Lower leg skin (tissue), 3 donors: ENCODE measurements around the gene GALK2.

Source experiments
- POLR2A ChIP-seq, 2 donors: fragments of 450-650 bp; IDR thresholded peaks; one replicate each; pipeline ENCODE4 v1.6.1; 2016 to 2017; ENCODE audit warnings: antibody characterized with exemption in 2 of 2, mild to moderate bottlenecking in 1 of 2, moderate library complexity in 1 of 2
- TF ChIP-seq, protein P1 (sequence below), 3 donors: fragments of 450-650 bp; IDR thresholded peaks; one replicate each; pipeline ENCODE4 v1.5.1; 2016; ENCODE audit warnings: antibody characterized with exemption in 3 of 3, mild to moderate bottlenecking in 3 of 3, moderate library complexity in 2 of 3

DNA sequence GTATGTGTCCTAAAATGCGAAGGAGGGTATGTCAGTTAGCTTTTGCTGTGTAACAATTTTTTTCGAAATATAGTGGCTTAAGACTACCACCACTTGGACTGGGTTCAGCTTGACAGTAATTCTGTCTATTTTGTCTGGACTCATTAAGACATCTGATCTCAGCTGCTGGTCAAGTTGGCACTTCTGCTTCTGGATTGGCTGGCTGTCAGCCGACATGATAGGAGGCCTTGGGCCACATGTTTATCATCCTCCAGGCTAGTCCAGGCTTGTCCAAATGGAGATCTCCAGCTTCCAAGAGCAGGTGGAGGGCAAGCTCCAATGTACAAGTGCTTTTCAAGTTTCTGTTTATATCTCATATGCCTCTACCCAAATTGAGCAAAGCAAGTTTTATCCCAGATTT is 95.9 kb downstream of the GALK2 start:
- TF ChIP-seq, protein P1, sequence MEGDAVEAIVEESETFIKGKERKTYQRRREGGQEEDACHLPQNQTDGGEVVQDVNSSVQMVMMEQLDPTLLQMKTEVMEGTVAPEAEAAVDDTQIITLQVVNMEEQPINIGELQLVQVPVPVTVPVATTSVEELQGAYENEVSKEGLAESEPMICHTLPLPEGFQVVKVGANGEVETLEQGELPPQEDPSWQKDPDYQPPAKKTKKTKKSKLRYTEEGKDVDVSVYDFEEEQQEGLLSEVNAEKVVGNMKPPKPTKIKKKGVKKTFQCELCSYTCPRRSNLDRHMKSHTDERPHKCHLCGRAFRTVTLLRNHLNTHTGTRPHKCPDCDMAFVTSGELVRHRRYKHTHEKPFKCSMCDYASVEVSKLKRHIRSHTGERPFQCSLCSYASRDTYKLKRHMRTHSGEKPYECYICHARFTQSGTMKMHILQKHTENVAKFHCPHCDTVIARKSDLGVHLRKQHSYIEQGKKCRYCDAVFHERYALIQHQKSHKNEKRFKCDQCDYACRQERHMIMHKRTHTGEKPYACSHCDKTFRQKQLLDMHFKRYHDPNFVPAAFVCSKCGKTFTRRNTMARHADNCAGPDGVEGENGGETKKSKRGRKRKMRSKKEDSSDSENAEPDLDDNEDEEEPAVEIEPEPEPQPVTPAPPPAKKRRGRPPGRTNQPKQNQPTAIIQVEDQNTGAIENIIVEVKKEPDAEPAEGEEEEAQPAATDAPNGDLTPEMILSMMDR (IDR thresholded peaks at IDR 0.05): no peak
- no peak for TF ChIP-seq POLR2A (IDR thresholded peaks at IDR 0.05)
